Activated naive CD4-positive, alpha-beta T cell treated with anti-CD3 and anti-CD28 coated beads for 36 hours (primary cell): ENCODE data around the gene SMG6. TPM values are rescaled to one million over a fixed set of nuclear protein-coding genes. Genes with fewer than 3 reads are reported as not detected.

Source experiments
- CTCF ChIA-PET: fragments of 350-600 bp; sonication (Branson Sonifier 250); formaldehyde crosslinking; loops from one replicate; lab custom pipeline; 2021; ENCODE audit warnings: antibody characterized with exemption; lab: Charles Lee
- DNase-seq: peaks from one replicate; pipeline ENCODE4 v3.0.0-alpha.2; 2020
- H3K27ac Mint-ChIP-seq: one replicate; pipeline ENCODE4 v1.8.0; 2021; ENCODE audit warnings: mild to moderate bottlenecking, mixed read lengths
- H3K27me3 Mint-ChIP-seq: one replicate; pipeline ENCODE4 v1.8.0; 2021; ENCODE audit warnings: low read depth, mixed read lengths
- H3K36me3 Mint-ChIP-seq: one replicate; pipeline ENCODE4 v1.8.0; 2021; ENCODE audit warnings: low read depth, mixed read lengths
- H3K4me1 Mint-ChIP-seq: one replicate; pipeline ENCODE4 v1.8.0; 2021; ENCODE audit warnings: low read depth, mixed read lengths
- H3K4me3 Mint-ChIP-seq: one replicate; pipeline ENCODE4 v1.8.0; 2021; ENCODE audit warnings: mild to moderate bottlenecking, moderate library complexity, mixed read lengths
- H3K9me3 Mint-ChIP-seq: one replicate; pipeline ENCODE4 v1.8.0; 2021; ENCODE audit warnings: mixed read lengths
- intact Hi-C: fragments of 100-400 bp; cut with micrococcal nuclease; formaldehyde crosslinking; loops from one replicate; pipeline ENCODE4 v1.15.1; 2023
- total RNA-seq, 2 experiments: library from RNA; stranded (reverse); gene quantifications; one replicate each; pipeline ENCODE4 v1.2.3, GENCODE V29; 2021

The SMG6 gene
- total RNA-seq, 2 experiments from 2014 or later, result 18.8 to 20.7 TPM

GRCh38 chr17:2084766-2085647 is 218.6 kb downstream of the SMG6 start:
- peaks cover 44% of the 10 kb centered on the region for H3K4me1 Mint-ChIP-seq
- no peak for DNase-seq
- no peak overlapping the region for H3K4me3 Mint-ChIP-seq
- H3K27ac Mint-ChIP-seq, result peak overlapping the region; percentile 19
- peaks cover 29% of the 10 kb centered on the region for H3K36me3 Mint-ChIP-seq
- intact Hi-C loops, result no loop called here
- no peaks in the 10 kb centered on the region for H3K27me3 Mint-ChIP-seq
- H3K9me3 Mint-ChIP-seq, result no peaks in the 10 kb centered on the region
- CTCF ChIA-PET, result interaction anchor here (0.6 to 1.2 kb wide), 3 partner anchors 21 to 145 kb away, joined by 3 to 5 read pairs (median 4); no protein-coding TSS in a partner anchor

GRCh38 chr17:2084036-2084765 is 219.4 kb downstream of the SMG6 start:
- Mint-ChIP-seq H3K36me3 (peaks cover 29% of the 10 kb centered on the region), H3K27ac (peak overlapping the region; percentile 19), H3K4me3 (no peak overlapping the region), H3K9me3 (no peaks in the 10 kb centered on the region), H3K4me1 (peaks cover 36% of the 10 kb centered on the region), H3K27me3 (no peaks in the 10 kb centered on the region)
- intact Hi-C loops, result no loop called here
- DNase-seq, result no peak
- CTCF ChIA-PET, result interaction anchor here (1.2 kb wide), 1 partner anchor 20 kb away, joined by 3 read pairs; no protein-coding TSS in a partner anchor

- no peak overlapping the region for H3K4me3 Mint-ChIP-seq
- CTCF ChIA-PET, result interaction anchor here (1.2 kb wide), 1 partner anchor 19 kb away, joined by 3 read pairs; no protein-coding TSS in a partner anchor
- intact Hi-C loops, result no loop called here
- no peak overlapping the region for H3K27ac Mint-ChIP-seq
- H3K27me3 Mint-ChIP-seq, result no peaks in the 10 kb centered on the region
- peaks cover 32% of the 10 kb centered on the region for H3K36me3 Mint-ChIP-seq
- DNase-seq, result no peak
- H3K9me3 Mint-ChIP-seq, result no peaks in the 10 kb centered on the region
- H3K4me1 Mint-ChIP-seq, result peaks cover 30% of the 10 kb centered on the region
Measured at GRCh38 chr17:2083613-2084035, 220.0 kb downstream of the SMG6 start.

GRCh38 chr17:2082003-2082781 is 221.4 kb downstream of the SMG6 start:
- no peak overlapping the region for H3K27ac Mint-ChIP-seq
- H3K36me3 Mint-ChIP-seq, result peaks cover 39% of the 10 kb centered on the region
- no peaks in the 10 kb centered on the region for H3K27me3 Mint-ChIP-seq
- CTCF ChIA-PET, result no interaction called here
- intact Hi-C loops, result no loop called here
- DNase-seq, result no peak
- H3K9me3 Mint-ChIP-seq, result no peaks in the 10 kb centered on the region
- H3K4me3 Mint-ChIP-seq, result no peak overlapping the region
- H3K4me1 Mint-ChIP-seq, result peaks cover 17% of the 10 kb centered on the region

GRCh38 chr17:2081564-2081963 is 222.0 kb downstream of the SMG6 start:
- H3K27ac Mint-ChIP-seq, result no peak overlapping the region
- intact Hi-C loops, result no loop called here

GRCh38 chr17:2077040-2077439 is 226.5 kb downstream of the SMG6 start:
- H3K4me1 Mint-ChIP-seq, result no peaks in the 10 kb centered on the region
- intact Hi-C loops, result no loop called here
- no peak overlapping the region for H3K27ac Mint-ChIP-seq
- no peaks in the 10 kb centered on the region for H3K27me3 Mint-ChIP-seq
- peaks cover 31% of the 10 kb centered on the region for H3K36me3 Mint-ChIP-seq
- no peak overlapping the region for H3K4me3 Mint-ChIP-seq
- H3K9me3 Mint-ChIP-seq, result no peaks in the 10 kb centered on the region
- CTCF ChIA-PET, result no interaction called here
- no peak for DNase-seq

More at GRCh38 chr17:2081564-2081963, 222.0 kb downstream of the SMG6 start:
- no peak for DNase-seq
- H3K4me1 Mint-ChIP-seq, result peaks cover 10% of the 10 kb centered on the region
- CTCF ChIA-PET, result no interaction called here
- no peaks in the 10 kb centered on the region for H3K9me3 Mint-ChIP-seq
- H3K36me3 Mint-ChIP-seq, result peaks cover 38% of the 10 kb centered on the region
- no peaks in the 10 kb centered on the region for H3K27me3 Mint-ChIP-seq
- H3K4me3 Mint-ChIP-seq, result no peak overlapping the region

GRCh38 chr17:2076087-2076984 is 227.2 kb downstream of the SMG6 start:
- Mint-ChIP-seq H3K36me3 (peaks cover 29% of the 10 kb centered on the region), H3K27ac (no peak overlapping the region), H3K4me1 (peaks cover 3% of the 10 kb centered on the region), H3K9me3 (no peaks in the 10 kb centered on the region), H3K27me3 (no peaks in the 10 kb centered on the region), H3K4me3 (no peak overlapping the region)
- DNase-seq, result no peak
- intact Hi-C loops, result no loop called here
- CTCF ChIA-PET, result interaction anchor here (0.9 kb wide), 1 partner anchor 11 kb away, joined by 3 read pairs; no protein-coding TSS in a partner anchor

- intact Hi-C loops, result no loop called here
- no peak overlapping the region for H3K27ac Mint-ChIP-seq
- H3K4me3 Mint-ChIP-seq, result no peak overlapping the region
- peaks cover 11% of the 10 kb centered on the region for H3K4me1 Mint-ChIP-seq
- peaks cover 28% of the 10 kb centered on the region for H3K36me3 Mint-ChIP-seq
- H3K9me3 Mint-ChIP-seq, result no peaks in the 10 kb centered on the region
- no peaks in the 10 kb centered on the region for H3K27me3 Mint-ChIP-seq
- no peak for DNase-seq
- CTCF ChIA-PET, result interaction anchor here (0.9 to 1.1 kb wide), 2 partner anchors 11 to 12 kb away, joined by 3 read pairs; no protein-coding TSS in a partner anchor
Measured at GRCh38 chr17:2075336-2076086, 228.1 kb downstream of the SMG6 start.

GRCh38 chr17:2074919-2075318 is 228.7 kb downstream of the SMG6 start:
- peaks cover 32% of the 10 kb centered on the region for H3K36me3 Mint-ChIP-seq
- CTCF ChIA-PET, result interaction anchor here (1.0 to 1.1 kb wide), 2 partner anchors 11 to 16 kb away, joined by 3 read pairs; no protein-coding TSS in a partner anchor
- no peak for DNase-seq
- H3K27me3 Mint-ChIP-seq, result no peaks in the 10 kb centered on the region
- peaks cover 17% of the 10 kb centered on the region for H3K4me1 Mint-ChIP-seq
- H3K4me3 Mint-ChIP-seq, result no peak overlapping the region
- intact Hi-C loops, result no loop called here
- no peaks in the 10 kb centered on the region for H3K9me3 Mint-ChIP-seq
- no peak overlapping the region for H3K27ac Mint-ChIP-seq

- CTCF ChIA-PET, result interaction anchor here (0.6 to 2.6 kb wide), 5 partner anchors 17 to 174 kb away, joined by 3 to 9 read pairs (median 4); partner anchors contain the start of gene HIC1
- Mint-ChIP-seq H3K36me3 (peaks cover 34% of the 10 kb centered on the region), H3K27me3 (no peaks in the 10 kb centered on the region), H3K4me1 (peaks cover 32% of the 10 kb centered on the region), H3K4me3 (no peak overlapping the region), H3K9me3 (no peaks in the 10 kb centered on the region), H3K27ac (no peak overlapping the region)
- intact Hi-C loops, result no loop called here
- no peak for DNase-seq
Measured at GRCh38 chr17:2071455-2072281, 231.9 kb downstream of the SMG6 start.
